GM18909 (cell line): ENCODE data around the gene ERI2.
"Not testable (repeated sequence)": the region's sequence is repeated elsewhere in the genome, so short reads cannot be mapped to it uniquely, and the experiment has no call there.

Source experiments
- ATAC-seq: cut with Tn5 transposase; IDR thresholded peaks from one replicate; pipeline ENCODE4 v1.9.1; 2021; ENCODE audit warnings: mild to moderate bottlenecking; ENCODE audit not compliant: unreplicated experiment, poor library complexity

ERI2 gene

GRCh38 chr16:20818929-20819585, 12.8 kb upstream of the ERI2 start:
- ATAC-seq = no peak

GRCh38 chr16:20814784-20815183, 8.5 kb upstream of the ERI2 start:
- no peak for ATAC-seq

DNA sequence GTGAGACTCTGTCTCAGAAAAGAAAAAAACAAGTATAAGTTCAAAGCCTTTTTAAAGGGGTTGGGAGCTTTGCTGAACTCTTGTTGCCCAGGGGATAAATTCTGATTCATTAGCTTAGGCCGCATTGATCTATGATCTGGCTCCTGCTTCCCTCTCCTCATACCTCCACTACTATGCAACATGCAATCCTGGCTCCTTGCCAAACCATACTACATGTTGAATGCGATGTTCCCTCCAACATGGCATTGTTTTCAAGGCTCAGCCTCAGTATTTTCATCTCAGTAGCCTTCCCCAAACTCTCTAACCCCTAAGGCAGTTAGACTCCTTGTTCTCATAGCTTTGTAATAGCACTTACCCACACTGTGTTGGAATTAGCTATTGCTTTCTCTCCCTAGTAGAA, 6.2 kb upstream of the ERI2 start:
- no peak for ATAC-seq

DNA sequence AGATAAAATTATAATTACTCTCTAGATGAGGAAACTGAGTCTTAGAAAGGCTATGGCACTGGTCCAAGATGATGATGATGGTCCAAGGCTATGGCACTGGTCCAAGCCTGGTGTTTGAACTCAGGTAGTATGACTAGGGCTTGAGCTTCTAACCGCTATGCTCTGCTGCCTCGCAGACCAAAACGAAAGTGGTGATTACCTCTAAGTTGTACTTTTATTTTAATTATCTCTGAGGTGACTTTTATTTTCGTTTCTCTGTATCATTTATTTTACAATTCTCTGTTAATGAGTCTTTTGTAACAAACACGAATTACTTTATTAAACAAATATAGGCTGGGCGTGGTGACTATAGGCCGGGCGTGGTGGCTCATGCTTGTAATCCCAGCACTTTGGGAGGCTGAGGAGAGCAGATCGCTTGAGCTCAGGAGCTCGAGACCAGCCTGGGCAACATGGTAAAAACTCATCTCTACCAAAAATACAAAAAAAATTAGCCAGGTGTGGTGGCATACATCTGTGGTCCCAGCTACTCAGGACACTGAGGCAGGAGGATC, 5.7 kb upstream of the ERI2 start:
- ATAC-seq = no peak

DNA sequence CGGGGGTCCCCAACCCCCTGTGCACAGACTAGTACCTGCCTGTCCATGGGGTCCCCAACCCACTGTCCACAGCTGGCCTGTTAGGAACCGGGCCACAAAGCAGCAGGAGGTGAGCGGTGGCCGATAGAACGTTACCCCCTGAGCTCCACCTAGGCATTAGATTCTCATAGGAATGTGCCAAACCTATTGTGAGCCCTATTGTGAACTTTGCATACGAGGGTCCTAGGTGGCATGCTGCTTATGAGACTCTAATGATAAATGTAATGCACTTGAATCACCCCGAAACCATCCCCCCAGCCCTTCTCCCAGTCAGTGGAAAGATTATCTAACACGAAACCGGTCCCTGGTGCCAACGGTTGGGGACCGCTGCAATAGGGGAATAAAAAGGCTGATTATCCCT, 1.6 kb upstream of the ERI2 start:
- no peak for ATAC-seq

DNA sequence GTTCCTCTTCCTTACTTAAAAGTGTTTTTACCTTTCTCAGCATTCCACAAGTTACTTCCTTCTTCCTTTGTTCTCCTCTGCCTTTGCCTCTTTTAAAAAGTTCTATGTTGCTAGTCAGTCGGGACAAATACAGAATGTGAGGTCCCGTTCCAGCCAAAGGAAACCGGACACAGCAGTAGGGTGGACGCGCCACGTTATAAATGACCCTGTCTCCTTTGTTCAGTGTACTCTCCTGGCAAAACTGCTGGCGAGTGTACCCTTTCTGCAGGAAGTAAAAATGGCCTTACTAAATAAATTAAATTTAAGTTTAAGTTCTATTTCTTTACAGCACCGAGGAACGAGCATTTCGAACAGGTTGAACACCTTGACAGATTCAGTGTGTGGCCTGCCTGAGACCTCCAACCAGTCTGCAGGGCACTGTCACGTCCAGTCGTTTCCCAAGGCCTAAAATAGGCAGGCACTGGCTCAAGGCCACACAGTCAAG, 546 bp downstream of the ERI2 start:
- ATAC-seq = not testable (repeated sequence)

- no peak for ATAC-seq
These were observed 2.6 kb downstream of the ERI2 start for GRCh38 chr16:20803561-20804214.

DNA sequence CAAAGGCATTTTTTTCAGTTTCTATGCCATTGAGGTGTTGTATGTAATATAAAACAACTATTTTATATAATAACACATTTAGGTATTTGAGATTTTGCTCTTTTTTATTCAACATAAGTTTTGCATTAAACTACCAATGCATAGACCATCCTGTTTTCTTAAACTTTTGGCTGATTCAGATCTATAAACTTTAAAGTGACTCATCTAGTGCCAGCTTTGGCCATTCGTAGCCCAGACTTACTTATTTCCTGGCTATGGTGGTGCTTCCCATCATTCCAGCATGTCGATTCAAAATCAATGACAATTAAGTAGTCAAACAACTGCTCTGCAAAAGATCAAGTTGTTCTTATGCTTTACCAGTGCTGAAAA, 3.1 kb downstream of the ERI2 start:
- no peak for ATAC-seq

DNA sequence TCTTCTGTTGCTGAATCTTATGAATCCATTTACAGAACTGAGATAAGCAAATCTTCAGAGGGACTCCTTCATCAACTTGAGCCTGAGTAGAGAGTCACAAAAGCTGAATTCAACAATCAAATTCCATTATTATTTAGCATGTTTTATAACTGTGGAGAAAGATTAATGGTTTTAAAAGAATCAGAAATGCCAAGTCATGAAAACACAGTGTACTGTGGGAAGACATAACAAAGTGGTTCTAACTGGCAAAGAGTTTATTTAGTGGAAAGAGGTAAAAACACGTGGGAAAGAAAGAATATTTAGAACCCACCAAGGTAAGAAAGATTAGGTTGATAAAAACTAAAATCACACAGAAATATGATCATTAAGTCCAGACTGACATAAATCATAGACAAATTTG, 5.0 kb downstream of the ERI2 start:
- ATAC-seq = no peak

DNA sequence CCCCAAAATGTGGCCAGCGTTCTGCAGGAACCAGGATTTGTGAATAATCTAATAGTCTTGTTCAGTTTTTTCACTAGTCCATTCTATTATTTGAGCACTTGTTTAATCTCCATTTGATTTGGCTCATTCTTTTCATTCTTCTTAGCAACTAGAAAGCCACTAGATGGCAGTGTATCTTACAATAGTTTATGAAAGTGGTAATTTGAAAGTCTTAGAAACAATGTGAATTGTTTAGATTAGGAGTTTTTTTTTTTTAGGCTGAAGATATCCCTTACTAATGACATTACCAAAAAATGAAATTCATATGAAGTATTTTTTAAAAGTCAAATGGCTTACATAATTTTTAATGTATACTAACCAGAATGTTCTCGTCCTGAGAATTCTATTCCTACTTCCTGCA, 6.7 kb downstream of the ERI2 start:
- no peak for ATAC-seq

DNA sequence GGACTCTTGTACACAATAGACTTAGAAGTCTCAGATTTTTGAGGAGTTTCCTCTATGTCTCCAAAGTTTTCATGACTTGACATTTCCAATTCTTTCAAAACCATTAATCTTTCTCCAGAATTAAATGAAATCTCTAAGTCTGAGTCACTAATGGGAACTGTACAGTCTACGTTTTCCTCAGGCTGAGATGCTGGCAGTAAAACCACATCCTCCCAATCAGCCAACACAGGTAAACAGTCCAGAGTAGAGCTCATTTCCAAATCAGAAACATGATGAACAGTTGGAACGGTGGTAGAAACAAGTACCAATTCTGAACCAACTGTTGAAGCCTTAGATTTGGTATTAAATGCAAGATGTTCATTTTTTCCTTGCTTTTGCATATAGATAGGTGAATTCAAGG, 7.9 kb downstream of the ERI2 start:
- no peak for ATAC-seq

DNA sequence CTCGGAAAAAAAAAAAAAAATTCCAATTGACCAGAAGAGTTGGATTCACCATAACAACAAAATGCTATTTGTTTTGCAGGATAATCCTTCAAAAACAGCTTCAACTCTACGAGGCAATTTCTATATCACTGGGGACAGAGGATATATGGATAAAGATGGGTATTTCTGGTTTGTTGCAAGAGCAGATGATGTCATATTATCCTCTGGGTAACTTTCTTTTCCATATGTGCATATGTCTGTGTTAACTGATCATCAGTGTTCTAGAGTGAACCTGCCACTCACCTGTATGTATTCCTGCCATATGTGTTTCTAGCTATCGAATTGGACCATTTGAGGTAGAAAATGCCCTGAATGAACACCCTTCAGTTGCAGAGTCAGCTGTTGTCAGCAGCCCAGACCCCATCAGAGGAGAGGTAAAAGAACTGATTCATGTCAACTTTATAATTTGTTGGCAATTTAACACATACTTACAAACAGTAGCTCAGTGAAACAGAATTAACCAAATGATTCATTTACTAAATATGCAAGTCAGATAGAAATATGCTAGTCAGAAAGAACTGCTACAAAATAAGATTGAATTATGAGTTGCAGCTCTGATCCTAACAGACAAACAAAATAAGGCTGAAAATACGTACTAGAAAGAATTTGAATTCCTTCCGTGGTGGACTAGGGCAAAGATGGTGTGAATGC, 14.2 kb downstream of the ERI2 start:
- ATAC-seq = no peak

- ATAC-seq = no peak
These were observed 17.1 kb downstream of the ERI2 start for GRCh38 chr16:20789130-20789529.

DNA sequence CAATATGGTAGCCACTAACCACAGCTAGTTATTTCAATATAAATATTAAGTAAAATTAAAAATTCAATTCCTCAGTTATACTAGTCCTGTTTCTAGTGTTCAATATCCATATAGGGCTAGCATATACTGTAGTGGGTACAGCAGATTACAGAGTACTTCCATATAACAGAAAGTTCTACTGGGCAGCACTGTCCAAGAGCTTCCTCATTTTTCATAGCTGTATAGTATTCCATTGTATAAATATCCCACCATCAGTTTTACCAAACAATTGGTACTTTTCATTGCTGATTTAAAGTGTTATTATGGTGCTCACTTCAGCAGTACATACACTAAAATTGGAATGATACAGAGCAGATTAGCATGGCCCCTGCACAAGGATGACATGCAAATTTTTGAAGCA, 22.1 kb downstream of the ERI2 start:
- ATAC-seq = no peak

DNA sequence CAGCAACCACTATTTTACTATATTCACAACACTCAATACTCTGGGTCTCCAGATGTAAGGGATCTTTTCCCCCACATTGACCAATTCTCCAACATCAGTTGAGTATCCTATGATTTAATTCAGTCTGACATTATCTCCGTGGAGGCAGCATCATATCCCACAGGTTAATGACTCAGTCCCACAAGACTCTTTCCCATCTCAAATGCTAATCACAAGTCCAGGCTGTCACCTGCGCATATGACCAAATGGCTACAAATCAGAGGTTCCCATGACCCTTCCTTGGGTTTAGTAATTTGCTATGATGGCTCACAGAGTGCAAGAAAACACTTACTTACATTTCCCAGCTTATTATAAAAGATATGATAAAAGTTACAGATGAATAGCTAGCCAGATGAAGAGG, 23.8 kb downstream of the ERI2 start:
- no peak for ATAC-seq

GRCh38 chr16:20781697-20782096, 24.6 kb downstream of the ERI2 start:
- ATAC-seq = no peak

GRCh38 chr16:20774703-20775362, 31.4 kb downstream of the ERI2 start:
- ATAC-seq = no peak

DNA sequence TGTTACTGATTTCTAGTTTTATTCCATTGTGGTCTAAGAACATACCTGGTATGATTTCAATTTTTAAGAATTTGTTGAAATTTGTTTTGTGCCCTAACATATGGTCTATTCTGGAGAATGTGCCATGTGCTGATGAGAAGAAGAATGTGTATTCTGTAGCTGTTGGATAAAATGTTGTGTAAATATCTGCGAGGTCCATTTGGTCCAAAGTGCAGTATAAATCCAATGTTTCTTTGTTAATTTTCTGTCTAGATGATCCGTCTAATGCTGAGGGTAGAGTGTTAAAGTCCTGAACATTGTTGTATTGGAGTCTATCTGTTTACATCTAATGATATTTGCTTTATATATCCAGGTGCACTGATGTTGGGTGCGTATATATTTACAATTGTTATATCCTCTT, 32.6 kb downstream of the ERI2 start:
- ATAC-seq = no peak

DNA sequence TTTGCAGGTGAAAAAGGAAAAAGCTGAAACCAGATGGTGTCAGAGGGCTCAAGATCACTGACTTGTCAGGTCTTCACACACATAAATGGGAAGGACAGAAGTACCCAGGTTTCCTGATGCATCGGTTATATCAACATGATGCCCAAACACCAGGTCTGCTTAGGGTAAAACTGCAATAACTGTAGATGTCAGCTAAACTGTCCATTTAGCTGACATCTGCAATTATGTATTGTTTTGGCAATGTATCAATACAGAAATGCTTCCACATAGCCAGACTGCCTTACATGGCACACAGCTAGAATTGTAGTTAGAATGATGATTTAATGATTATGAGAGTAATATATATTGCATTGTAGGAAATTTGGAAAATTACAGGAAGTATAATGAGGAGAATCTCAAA, 37.5 kb downstream of the ERI2 start:
- ATAC-seq = no peak

DNA sequence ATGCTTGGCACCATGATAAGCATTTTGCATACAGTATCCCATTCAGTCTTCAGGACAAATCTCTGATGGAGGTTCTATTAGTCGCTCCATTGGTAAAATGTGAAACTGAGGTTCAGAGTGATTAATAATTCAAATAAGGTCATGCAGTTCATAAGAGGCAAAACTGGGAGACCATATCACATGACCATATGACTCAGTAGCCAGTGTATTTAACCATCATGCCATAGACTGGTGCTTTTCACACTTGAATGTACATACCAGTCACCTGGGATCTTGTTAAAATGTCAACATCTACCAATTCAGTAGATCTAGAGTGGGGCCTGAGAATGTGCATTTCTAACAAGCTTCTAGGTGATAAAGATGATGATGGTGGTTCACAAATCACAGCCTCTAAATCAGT, 38.2 kb downstream of the ERI2 start:
- no peak for ATAC-seq

DNA sequence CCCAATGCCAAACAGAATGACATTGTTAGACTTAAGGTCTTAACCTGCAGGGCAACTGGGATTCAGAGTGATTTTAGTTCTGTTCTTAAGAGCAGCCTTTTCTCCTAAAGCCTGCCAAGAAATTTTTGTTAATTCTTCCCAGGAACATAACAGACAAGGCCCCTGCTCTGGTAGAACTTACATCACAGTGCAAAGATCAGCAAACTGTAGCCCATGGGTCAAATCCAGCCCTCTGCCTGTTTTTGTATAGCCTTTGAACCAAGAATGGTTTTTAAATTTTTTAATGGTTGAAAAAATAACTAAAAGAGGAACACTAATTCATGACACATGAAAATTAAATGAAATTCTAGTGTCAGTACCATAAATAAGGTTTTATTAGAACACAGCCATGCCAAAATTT, 38.7 kb downstream of the ERI2 start:
- ATAC-seq = no peak
